WTC11 (cell line): ENCODE results near the gene CRELD2. TPM values are rescaled to one million over a fixed set of nuclear protein-coding genes. Genes with fewer than 3 reads are reported as not detected.

Experiments
- ATAC-seq: fragments of 200-7000 bp; cut with Tn5 transposase; 2 replicates; pipeline ENCODE4 v1.10.0; 2021; ENCODE audit warnings: mild to moderate bottlenecking, moderate library complexity
- CTCF ChIA-PET: fragments of 300-600 bp; sonication (Branson Sonifier 250); formaldehyde crosslinking; loops from one replicate; lab custom pipeline; 2021; ENCODE audit warnings: antibody characterized with exemption; lab: Charles Lee
- POLR2A ChIA-PET: fragments of 350-600 bp; sonication (Branson Sonifier 250); formaldehyde crosslinking; loops from one replicate; lab custom pipeline; 2021; ENCODE audit warnings: antibody characterized with exemption; lab: Charles Lee
- DNase-seq: peaks from one replicate; pipeline ENCODE4 v3.0.0; 2021; ENCODE audit warnings: low spot score
- H3K27ac Mint-ChIP-seq: 2 replicates; pipeline ENCODE4 v1.8.0; 2021; ENCODE audit warnings: mixed read lengths
- H3K27me3 Mint-ChIP-seq: 2 replicates; pipeline ENCODE4 v1.8.0; 2021; ENCODE audit warnings: low read depth, mild to moderate bottlenecking, moderate library complexity, mixed read lengths
- H3K36me3 Mint-ChIP-seq: 2 replicates; pipeline ENCODE4 v1.8.0; 2021; ENCODE audit warnings: mixed read lengths
- H3K4me1 Mint-ChIP-seq: 2 replicates; pipeline ENCODE4 v1.8.0; 2022; ENCODE audit warnings: mixed read lengths
- H3K4me3 Mint-ChIP-seq: 2 replicates; pipeline ENCODE4 v1.8.0; 2021; ENCODE audit warnings: mild to moderate bottlenecking, moderate library complexity, mixed read lengths
- H3K9me3 Mint-ChIP-seq: 2 replicates; pipeline ENCODE4 v1.8.0; 2021; ENCODE audit warnings: mixed read lengths
- FOXJ3 ChIP-seq: sonication (generic); formaldehyde crosslinking; IDR thresholded peaks from 2 replicates; pipeline ENCODE4 v1.9.0; 2021; ENCODE audit warnings: missing genetic modification reagents, mild to moderate bottlenecking, borderline replicate concordance
- GABPB1 ChIP-seq: sonication (generic); formaldehyde crosslinking; IDR thresholded peaks from 2 replicates; pipeline ENCODE4 v1.8.1; 2023; ENCODE audit warnings: mild to moderate bottlenecking, missing genetic modification reagents
- GTF2I ChIP-seq: fragments of 250-450 bp; sonication (Bioruptor Pico); conservative IDR thresholded peaks from 2 replicates; pipeline ENCODE4 v1.4.0; 2021; ENCODE audit warnings: mild to moderate bottlenecking
- HMGA2 ChIP-seq: fragments of 250-450 bp; sonication (Bioruptor Pico); IDR thresholded peaks from 2 replicates; pipeline ENCODE4 v1.4.0; 2021; ENCODE audit warnings: mild to moderate bottlenecking, moderate library complexity
- JAZF1 ChIP-seq: fragments of 250-450 bp; sonication (Bioruptor Pico); IDR thresholded peaks from 2 replicates; pipeline ENCODE4 v1.9.0; 2021; ENCODE audit warnings: moderate library complexity, mild to moderate bottlenecking, inconsistent platforms
- NFATC4 ChIP-seq: fragments of 250-450 bp; sonication (Bioruptor Pico); IDR thresholded peaks from 2 replicates; pipeline ENCODE4 v1.9.0; 2021; ENCODE audit warnings: mild to moderate bottlenecking
- RORB ChIP-seq: fragments of 250-450 bp; sonication (Bioruptor Pico); IDR thresholded peaks from 2 replicates; pipeline ENCODE4 v1.9.0; 2021; ENCODE audit warnings: mild to moderate bottlenecking
- TEAD4 ChIP-seq: sonication (generic); formaldehyde crosslinking; IDR thresholded peaks from 2 replicates; pipeline ENCODE4 v1.8.0; 2022; ENCODE audit warnings: mild to moderate bottlenecking, missing genetic modification reagents
- TP53 ChIP-seq: sonication (generic); formaldehyde crosslinking; IDR thresholded peaks from 2 replicates; pipeline ENCODE4 v1.8.1; 2023; ENCODE audit warnings: mild to moderate bottlenecking, missing genetic modification reagents
- ZNF219 ChIP-seq: sonication (generic); formaldehyde crosslinking; IDR thresholded peaks from 2 replicates; pipeline ENCODE4 v1.8.0; 2023; ENCODE audit warnings: missing genetic modification reagents, mild to moderate bottlenecking, borderline replicate concordance
- ZNF263 ChIP-seq: sonication (generic); formaldehyde crosslinking; IDR thresholded peaks from 2 replicates; pipeline ENCODE4 v1.8.1; 2022; ENCODE audit warnings: low read depth, mild to moderate bottlenecking, moderate library complexity, missing genetic modification reagents
- ZNF317 ChIP-seq: sonication (generic); formaldehyde crosslinking; IDR thresholded peaks from 2 replicates; pipeline ENCODE4 v1.8.1; 2023; ENCODE audit warnings: low read depth, mild to moderate bottlenecking, moderate library complexity, missing genetic modification reagents, borderline replicate concordance
- ZNF396 ChIP-seq: fragments of 250-450 bp; sonication (Bioruptor Pico); IDR thresholded peaks from 2 replicates; pipeline ENCODE4 v1.8.0; 2021; ENCODE audit warnings: mild to moderate bottlenecking, moderate library complexity, borderline replicate concordance
- total RNA-seq: library from RNA; stranded (reverse); gene quantifications from 3 replicates; pipeline ENCODE4 v1.2.3, GENCODE V29; 2021
- TF ChIP-seq, protein P1 (sequence below): fragments of 250-450 bp; sonication (Bioruptor Pico); IDR thresholded peaks from 2 replicates; pipeline ENCODE4 v1.9.0; 2021; ENCODE audit warnings: moderate library complexity, mild to moderate bottlenecking, inconsistent platforms, borderline replicate concordance
- TF ChIP-seq, protein P2 (sequence below): fragments of 250-450 bp; sonication (Bioruptor Pico); conservative IDR thresholded peaks from 2 replicates; pipeline ENCODE4 v1.9.0; 2021; ENCODE audit warnings: mild to moderate bottlenecking
- TF ChIP-seq, protein P3 (sequence below): sonication (generic); formaldehyde crosslinking; IDR thresholded peaks from 2 replicates; pipeline ENCODE4 v1.8.0; 2022; ENCODE audit warnings: missing genetic modification reagents
- TF ChIP-seq, protein P4 (sequence below): sonication (generic); formaldehyde crosslinking; IDR thresholded peaks from 2 replicates; pipeline ENCODE4 v1.8.0; 2022; ENCODE audit warnings: mild to moderate bottlenecking, missing genetic modification reagents
- TF ChIP-seq, protein P5 (sequence below): sonication (generic); formaldehyde crosslinking; IDR thresholded peaks from 2 replicates; pipeline ENCODE4 v1.8.1; 2022; ENCODE audit warnings: mild to moderate bottlenecking, moderate library complexity, missing genetic modification reagents
- TF ChIP-seq, protein P6 (sequence below): sonication (generic); formaldehyde crosslinking; IDR thresholded peaks from 2 replicates; pipeline ENCODE4 v1.8.1; 2023; ENCODE audit warnings: mild to moderate bottlenecking, moderate library complexity, missing genetic modification reagents
- TF ChIP-seq, protein P7 (sequence below): sonication (generic); formaldehyde crosslinking; IDR thresholded peaks from 2 replicates; pipeline ENCODE4 v1.8.1; 2023; ENCODE audit warnings: mild to moderate bottlenecking, missing genetic modification reagents

CRELD2 gene
- total RNA-seq, 1 experiment from 2014 or later, result 42.8 TPM

DNA sequence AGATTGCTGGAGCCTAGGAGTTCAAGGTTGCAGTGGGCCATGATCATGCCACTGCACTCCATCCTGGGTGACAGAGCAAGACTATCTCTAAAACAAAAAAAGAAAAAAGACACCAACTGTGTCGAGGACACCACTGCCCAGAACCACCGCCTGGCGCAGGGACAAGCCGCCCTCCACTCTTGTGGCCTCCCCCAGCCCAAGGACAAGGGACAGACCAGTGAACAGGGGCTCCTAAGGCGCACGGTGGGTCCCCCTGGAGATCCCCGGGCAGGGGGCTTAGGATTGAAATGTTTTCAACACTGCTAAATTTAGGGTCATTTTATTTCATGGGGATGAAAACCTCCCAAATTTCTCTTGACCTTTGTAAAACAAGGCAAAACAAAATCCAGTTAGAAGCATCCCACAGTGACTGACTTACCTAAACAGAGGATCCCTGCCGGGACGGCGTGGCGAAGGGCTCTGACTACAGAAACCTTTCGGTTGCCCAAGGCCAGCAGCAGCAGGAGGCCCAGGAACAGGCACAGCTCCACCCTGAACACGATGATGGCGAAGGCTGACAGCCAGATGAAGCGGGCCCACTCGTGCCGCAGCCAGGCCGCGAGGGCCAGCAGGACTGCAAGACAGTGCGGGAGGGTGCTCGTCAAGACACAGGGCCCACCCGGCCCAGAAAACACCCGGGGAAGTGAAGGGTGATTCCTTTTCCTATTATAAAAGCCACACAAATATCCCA is 8.8 kb upstream of the CRELD2 start (continued):
- TF ChIP-seq FOXJ3, result no peak
- TF ChIP-seq, protein P1, sequence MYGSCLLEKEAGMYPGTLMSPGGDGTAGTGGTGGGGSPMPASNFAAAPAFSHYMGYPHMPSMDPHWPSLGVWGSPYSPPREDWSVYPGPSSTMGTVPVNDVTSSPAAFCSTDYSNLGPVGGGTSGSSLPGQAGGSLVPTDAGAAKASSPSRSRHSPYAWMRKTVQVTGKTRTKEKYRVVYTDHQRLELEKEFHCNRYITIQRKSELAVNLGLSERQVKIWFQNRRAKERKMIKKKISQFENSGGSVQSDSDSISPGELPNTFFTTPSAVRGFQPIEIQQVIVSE (CRISPR knock-in tag), result no peak
- TF ChIP-seq, protein P2, sequence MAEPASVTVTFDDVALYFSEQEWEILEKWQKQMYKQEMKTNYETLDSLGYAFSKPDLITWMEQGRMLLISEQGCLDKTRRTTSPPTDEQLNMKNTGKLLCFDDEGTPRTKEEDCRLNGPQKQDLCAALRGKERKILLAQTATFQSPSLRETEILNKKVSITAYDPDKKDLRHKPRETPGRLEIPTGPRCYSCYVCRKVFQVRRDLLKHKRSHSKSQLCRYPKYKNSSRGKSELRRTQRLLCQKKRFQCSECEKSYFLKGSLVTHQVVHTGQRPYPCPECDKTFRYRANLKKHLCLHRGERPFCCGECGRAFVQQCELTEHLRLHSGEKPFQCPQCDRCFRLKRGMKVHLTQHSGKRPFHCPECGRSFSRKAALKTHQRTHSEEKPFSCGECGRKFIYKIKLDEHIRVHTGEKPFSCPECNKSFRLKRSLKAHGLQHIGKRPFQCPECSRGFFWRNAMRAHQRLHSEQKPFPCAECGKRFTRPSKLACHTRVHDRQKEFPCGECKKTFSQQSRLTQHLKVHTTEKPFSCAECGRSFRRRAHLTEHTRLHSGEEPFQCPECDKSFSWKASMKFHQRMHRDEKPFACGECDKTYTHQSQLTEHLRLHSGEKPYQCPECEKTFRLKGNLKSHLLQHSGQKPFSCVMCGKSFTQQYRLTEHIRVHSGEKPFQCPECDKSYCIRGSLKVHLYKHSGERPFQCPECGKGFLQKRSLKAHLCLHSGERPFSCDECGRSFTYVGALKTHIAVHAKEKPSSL (CRISPR knock-in tag), result no peak
- TF ChIP-seq RORB, result no peak
- TF ChIP-seq, protein P3, sequence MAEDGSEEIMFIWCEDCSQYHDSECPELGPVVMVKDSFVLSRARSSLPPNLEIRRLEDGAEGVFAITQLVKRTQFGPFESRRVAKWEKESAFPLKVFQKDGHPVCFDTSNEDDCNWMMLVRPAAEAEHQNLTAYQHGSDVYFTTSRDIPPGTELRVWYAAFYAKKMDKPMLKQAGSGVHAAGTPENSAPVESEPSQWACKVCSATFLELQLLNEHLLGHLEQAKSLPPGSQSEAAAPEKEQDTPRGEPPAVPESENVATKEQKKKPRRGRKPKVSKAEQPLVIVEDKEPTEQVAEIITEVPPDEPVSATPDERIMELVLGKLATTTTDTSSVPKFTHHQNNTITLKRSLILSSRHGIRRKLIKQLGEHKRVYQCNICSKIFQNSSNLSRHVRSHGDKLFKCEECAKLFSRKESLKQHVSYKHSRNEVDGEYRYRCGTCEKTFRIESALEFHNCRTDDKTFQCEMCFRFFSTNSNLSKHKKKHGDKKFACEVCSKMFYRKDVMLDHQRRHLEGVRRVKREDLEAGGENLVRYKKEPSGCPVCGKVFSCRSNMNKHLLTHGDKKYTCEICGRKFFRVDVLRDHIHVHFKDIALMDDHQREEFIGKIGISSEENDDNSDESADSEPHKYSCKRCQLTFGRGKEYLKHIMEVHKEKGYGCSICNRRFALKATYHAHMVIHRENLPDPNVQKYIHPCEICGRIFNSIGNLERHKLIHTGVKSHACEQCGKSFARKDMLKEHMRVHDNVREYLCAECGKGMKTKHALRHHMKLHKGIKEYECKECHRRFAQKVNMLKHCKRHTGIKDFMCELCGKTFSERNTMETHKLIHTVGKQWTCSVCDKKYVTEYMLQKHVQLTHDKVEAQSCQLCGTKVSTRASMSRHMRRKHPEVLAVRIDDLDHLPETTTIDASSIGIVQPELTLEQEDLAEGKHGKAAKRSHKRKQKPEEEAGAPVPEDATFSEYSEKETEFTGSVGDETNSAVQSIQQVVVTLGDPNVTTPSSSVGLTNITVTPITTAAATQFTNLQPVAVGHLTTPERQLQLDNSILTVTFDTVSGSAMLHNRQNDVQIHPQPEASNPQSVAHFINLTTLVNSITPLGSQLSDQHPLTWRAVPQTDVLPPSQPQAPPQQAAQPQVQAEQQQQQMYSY (CRISPR knock-in tag), result no peak
- TF ChIP-seq NFATC4 (CRISPR knock-in tag), result no peak
- TF ChIP-seq GABPB1 (CRISPR knock-in tag), result no peak
- no peak for TF ChIP-seq HMGA2
- TF ChIP-seq TP53 (CRISPR knock-in tag), result no peak

DNA sequence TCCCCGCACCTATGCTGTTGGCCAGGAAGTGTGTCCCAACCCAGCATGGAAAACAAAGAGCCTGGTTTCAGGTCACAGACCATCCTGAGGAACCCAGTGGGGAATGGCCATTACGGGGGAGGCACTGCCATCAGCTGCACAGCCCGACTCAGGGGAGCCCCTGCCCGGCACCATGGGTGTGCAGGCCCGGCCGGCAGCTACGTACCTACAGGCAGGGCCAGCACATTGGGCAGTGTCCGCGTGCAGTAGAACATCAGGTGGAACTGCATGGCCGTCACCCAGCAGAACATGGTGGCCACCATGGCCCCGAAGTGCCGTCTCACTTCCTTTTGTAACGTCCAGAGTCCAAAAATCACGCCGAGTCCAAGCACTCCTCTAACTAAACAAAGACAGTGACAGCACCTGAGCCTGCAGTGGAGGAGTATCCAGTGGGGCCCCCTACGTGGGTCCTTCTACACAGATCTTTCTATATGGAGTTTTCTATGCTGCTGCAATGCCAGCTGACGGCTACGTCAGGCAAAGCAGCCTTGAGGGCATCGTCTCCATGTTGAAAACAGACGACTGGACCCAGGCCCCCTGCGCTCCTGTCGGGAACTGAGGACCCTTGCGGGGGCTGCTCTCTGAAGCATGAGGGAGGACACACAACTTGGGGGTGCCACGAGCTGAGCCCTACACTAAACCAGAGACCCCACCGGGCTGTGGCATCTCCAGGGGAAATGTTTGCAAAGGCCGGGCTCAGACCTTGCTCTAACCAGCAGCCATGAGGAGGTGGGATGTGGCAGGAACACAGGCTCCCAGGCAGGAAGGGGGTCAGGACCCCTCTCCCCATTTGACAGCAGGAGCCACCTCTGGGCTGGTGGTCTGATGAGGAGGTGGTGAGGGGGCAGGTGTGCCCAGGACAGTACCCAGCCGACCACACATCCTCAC is 7.9 kb upstream of the CRELD2 start:
- ChIA-PET CTCF (no interaction called here), POLR2A (no interaction called here)
- Mint-ChIP-seq H3K27me3 (no peaks in the 10 kb centered on the region), H3K4me1 (no peaks in the 10 kb centered on the region), H3K36me3 (peaks cover 19% of the 10 kb centered on the region), H3K9me3 (no peaks in the 10 kb centered on the region), H3K4me3 (no peak overlapping the region), H3K27ac (no peak overlapping the region)
- TF ChIP-seq, protein P4, sequence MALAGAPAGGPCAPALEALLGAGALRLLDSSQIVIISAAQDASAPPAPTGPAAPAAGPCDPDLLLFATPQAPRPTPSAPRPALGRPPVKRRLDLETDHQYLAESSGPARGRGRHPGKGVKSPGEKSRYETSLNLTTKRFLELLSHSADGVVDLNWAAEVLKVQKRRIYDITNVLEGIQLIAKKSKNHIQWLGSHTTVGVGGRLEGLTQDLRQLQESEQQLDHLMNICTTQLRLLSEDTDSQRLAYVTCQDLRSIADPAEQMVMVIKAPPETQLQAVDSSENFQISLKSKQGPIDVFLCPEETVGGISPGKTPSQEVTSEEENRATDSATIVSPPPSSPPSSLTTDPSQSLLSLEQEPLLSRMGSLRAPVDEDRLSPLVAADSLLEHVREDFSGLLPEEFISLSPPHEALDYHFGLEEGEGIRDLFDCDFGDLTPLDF (CRISPR knock-in tag), result no peak
- TF ChIP-seq, protein P5, sequence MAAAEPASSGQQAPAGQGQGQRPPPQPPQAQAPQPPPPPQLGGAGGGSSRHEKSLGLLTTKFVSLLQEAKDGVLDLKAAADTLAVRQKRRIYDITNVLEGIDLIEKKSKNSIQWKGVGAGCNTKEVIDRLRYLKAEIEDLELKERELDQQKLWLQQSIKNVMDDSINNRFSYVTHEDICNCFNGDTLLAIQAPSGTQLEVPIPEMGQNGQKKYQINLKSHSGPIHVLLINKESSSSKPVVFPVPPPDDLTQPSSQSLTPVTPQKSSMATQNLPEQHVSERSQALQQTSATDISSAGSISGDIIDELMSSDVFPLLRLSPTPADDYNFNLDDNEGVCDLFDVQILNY (CRISPR knock-in tag), result no peak
- TF ChIP-seq, protein P6, sequence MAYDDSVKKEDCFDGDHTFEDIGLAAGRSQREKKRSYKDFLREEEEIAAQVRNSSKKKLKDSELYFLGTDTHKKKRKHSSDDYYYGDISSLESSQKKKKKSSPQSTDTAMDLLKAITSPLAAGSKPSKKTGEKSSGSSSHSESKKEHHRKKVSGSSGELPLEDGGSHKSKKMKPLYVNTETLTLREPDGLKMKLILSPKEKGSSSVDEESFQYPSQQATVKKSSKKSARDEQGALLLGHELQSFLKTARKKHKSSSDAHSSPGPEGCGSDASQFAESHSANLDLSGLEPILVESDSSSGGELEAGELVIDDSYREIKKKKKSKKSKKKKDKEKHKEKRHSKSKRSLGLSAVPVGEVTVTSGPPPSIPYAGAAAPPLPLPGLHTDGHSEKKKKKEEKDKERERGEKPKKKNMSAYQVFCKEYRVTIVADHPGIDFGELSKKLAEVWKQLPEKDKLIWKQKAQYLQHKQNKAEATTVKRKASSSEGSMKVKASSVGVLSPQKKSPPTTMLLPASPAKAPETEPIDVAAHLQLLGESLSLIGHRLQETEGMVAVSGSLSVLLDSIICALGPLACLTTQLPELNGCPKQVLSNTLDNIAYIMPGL (CRISPR knock-in tag), result no peak
- TF ChIP-seq TEAD4 (CRISPR knock-in tag), result no peak
- no peak for TF ChIP-seq ZNF219 (CRISPR knock-in tag)
- no peak for TF ChIP-seq ZNF317 (CRISPR knock-in tag)
- TF ChIP-seq GTF2I, result no peak
- TF ChIP-seq ZNF263, result no peak
- no peak for TF ChIP-seq NFATC4 (CRISPR knock-in tag)
- TF ChIP-seq, protein P7, sequence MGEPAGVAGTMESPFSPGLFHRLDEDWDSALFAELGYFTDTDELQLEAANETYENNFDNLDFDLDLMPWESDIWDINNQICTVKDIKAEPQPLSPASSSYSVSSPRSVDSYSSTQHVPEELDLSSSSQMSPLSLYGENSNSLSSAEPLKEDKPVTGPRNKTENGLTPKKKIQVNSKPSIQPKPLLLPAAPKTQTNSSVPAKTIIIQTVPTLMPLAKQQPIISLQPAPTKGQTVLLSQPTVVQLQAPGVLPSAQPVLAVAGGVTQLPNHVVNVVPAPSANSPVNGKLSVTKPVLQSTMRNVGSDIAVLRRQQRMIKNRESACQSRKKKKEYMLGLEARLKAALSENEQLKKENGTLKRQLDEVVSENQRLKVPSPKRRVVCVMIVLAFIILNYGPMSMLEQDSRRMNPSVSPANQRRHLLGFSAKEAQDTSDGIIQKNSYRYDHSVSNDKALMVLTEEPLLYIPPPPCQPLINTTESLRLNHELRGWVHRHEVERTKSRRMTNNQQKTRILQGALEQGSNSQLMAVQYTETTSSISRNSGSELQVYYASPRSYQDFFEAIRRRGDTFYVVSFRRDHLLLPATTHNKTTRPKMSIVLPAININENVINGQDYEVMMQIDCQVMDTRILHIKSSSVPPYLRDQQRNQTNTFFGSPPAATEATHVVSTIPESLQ (CRISPR knock-in tag), result no peak
- TF ChIP-seq JAZF1 (CRISPR knock-in tag), result no peak
- no peak for TF ChIP-seq ZNF396 (CRISPR knock-in tag)
- no peak for DNase-seq
- no peak for ATAC-seq
